Measurements from ENCODE around the gene PUS7.
"Not testable (repeated sequence)": the region's sequence is repeated elsewhere in the genome, so short reads cannot be mapped to it uniquely, and the experiment has no call there.

Gene PUS7

DNA sequence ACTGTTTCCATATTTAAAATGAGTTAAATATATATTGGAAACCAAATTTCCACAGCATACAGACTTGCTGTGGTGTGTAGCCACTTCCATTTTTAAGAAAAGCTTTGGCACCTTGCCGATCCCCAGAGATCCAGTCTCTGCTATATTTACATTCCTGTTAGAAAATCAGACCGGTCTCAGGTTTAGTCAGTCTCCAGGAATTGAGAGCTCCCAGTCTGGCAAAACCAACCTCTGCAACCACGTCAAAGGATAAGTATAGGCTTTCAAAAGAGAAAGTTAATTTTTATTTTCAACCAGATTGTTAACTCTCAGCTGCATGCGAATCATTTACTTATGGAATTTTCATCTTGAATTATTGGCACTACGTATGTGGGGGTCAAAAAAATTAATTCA is 28.2 kb downstream of the PUS7 start:
- DNase-seq = no peak

DNA sequence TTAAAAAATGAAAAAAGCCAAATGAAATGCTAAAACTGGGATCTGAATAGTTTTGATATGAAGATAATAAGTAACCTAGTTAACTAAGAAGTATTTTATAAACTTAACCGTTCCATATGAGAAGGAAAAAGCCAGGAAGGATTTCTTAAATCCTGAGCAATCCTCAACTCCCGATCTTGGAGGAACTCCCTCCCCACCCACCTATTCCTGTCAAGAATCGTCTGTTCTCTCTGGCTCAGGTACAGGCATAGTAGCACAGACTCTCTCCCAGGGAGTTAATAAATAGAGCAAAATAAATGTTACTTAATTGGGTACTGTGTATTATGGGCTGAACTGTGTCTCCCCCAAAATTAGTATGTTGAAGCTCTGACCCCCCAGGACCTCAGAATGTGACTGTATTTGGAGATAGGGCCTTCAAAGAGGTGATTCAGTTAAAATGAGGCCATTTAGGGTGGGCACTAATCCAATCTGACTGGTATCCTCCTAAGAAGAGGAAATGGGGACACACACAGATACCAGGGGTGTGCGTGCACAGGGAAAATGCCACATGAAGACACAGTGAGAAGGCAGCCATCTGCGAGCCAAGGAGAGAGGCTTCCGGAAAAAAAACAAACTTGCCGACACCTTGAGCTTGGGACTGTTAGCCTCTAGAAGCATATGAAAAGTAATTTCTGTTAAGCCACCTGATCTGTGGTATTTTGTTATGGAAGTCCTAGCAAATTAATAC is 28.7 kb downstream of the PUS7 start:
- DNase-seq = no peak

DNA sequence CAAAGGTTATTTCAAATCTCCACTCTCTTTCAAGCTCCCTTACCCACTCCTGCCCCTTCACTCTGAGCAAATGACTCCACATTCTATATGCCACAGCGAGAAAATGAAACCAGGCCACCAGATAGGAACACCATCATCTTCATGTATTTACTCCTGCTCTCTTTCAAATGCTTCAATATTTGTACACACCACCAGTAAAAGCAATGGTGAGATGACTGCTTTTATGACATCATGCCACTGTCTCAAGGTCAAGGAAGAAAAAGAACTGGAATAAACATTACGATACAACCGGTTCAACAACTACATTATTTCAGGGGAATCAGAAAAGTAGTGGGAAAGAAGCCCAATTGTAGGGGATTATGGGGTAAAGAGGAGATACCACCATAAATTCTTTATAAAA is 32.7 kb downstream of the PUS7 start:
- DNase-seq = no peak

DNA sequence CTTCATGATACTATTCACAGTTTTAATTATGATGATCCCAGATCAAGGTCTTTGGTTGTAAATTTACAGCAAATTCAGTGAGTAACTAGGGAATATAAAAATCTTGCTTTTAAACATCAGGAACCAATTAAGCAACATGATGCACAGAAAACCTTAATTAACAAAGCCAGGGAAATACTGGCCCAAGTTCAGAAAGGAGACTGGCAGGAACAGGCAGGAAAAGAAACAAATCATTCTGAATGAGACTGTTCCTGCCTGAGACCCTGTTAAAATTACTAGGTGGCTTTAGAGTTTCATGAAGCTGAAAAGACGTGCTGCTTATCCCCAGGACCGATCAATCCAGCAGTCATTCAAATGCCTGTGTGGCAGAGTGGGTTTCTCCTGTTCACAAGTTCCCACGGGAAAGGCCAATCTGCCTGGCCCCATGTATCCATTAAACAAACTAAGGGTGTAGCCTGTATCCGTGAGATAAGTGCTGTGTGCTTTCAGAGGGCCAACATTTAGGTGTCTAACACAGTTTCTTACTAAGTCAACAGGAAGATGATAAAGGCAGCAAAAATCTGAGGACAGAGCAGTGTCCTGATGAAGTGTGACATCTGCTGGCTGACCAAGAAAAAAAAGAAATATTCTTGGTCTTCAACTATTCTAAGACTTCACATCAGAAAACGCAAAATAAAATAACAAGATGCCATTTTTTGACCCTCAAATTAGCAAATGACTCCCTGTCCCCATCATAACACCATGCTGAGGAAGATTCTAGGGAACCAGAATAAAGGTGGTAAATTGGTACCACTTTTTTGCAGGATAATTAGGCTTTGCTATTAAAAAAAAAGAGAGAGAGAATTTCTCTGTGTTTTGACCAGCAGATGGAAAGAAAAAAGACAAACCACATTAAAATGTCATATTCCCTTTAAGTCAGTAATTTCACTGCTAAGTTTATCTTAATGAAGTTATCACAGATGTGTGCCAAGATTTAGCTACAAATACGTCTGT is 34.2 kb downstream of the PUS7 start:
- no peak for DNase-seq

DNA sequence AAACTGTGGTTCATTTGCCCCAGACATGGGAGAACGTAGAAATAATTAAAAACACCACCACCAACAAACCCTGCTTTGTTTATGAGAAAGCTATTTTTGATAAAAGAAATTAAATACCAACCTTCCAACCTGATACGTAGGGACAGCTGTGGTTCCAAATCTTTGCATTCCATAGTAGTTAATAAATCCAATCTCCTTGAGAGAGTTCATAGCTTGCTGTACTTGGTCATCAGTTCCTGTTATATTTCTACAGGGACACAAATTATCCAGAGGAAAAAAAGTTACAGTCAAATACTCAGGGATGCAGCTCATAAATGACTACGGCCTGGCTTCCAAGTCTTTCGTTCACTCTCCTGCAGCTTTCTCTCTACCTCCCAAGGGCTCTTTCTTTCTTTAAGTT is 41.1 kb downstream of the PUS7 start:
- no peak for DNase-seq

DNA sequence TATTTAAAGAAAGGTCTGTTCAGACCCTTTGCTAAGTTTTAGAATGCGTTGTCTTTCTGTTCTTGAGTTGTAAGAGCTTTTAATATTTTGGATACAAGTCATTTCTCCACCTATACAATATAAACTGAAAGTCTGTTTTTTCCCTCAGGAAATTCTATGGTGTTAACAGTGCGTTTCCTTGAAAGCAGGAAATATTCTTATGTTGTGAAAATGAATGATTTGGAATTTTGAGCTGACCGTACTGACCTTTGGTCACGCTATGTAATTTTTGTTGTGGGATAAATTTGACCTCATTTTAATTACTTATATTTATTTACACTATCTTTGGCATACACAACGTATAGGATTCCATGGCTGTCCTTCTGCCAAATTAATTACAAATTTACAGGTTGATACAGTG is 43.5 kb downstream of the PUS7 start:
- DNase-seq = no peak

DNA sequence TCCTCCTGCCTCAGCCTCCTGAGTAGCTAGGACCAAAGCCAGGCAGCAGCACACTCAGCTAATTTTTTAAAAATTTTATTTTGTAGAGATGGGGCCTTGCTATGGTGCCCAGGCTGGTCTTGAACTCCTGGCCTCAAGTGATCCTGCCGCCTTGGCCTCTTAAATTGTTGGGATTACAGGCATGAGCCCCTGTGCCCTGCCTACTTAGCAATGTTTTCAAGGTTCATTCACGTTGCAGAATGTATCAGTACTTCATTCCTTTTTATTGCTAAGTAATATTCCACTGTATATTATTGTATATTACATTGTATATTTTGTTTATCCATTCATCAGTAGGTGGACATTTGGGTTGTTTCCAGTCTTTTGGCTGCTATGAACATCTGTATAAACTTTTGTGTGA is 44.2 kb downstream of the PUS7 start:
- no peak for DNase-seq

DNA sequence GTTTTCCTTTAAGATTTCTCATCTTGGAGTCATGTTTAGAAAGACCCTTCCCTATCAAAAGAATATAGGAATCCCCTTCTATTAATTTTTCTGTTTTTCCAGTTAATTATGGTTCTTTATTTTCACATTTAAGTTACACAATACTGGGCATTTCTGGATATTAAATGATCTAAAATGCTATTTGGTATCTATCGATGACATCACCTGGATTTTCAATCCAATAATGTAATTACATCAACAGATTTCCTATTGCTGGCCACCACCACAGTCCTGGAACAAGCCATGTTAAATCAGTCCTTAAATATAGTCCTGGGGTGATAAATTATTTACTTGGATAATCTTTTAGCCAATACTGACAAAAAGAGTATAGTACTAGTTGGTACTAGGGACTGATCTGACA is 48.0 kb downstream of the PUS7 start:
- no peak for DNase-seq

DNA sequence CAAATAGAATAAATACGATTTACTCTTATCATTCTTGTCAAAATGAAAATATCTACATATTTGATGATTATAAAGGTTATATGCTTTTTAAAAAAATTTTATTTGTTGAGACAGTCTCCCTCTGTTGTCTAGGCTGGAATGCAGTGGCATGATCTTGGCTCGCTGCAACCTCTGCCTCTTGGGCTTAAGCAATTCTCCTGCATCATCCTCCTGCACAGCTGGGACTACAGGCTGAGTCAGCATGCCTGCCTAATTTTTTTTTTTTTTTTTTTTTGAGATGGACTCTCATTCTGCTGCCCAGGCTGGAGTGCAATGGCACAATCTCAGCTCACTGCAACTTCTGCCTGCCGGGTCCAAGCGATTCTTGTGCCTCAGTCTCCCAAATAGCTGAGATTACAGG is 48.9 kb downstream of the PUS7 start:
- no peak for DNase-seq

DNA sequence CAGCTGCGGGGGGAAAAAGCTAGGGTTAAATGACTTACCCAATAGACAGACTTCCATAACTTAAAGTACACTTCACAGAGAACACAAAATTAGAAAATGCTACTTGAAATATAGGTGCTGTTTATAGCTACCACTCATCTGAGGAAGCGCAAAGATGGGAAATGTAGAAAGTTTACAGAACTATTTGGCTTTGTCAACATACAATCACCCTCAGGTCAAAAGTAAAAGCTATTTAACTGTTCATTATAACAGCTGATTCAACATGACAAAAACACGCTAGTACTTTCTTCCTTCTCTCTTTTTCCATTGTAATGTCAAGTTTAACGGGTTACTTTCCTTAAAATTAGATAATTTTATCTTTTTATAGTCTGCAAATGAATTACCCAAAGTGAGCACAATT is 51.2 kb downstream of the PUS7 start:
- DNase-seq = no peak

DNA sequence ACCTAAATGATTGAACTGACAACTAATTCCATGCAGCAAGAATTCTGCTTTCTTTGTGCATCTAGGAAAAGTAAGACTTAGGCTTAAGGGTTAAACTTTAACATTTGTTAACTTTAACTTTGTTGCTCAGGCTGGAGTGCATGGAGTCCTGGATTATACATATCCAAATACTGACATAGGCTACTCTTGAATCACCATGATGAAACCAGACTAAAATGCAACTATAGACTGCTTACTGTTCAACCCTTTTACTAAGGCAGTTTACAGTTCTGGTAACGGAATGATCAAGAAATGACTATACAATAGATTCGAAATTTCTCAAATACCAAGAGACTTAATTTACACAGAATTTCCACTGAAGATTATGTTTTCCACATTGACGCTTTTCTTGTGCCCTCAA is 52.0 kb downstream of the PUS7 start:
- no peak for DNase-seq

DNA sequence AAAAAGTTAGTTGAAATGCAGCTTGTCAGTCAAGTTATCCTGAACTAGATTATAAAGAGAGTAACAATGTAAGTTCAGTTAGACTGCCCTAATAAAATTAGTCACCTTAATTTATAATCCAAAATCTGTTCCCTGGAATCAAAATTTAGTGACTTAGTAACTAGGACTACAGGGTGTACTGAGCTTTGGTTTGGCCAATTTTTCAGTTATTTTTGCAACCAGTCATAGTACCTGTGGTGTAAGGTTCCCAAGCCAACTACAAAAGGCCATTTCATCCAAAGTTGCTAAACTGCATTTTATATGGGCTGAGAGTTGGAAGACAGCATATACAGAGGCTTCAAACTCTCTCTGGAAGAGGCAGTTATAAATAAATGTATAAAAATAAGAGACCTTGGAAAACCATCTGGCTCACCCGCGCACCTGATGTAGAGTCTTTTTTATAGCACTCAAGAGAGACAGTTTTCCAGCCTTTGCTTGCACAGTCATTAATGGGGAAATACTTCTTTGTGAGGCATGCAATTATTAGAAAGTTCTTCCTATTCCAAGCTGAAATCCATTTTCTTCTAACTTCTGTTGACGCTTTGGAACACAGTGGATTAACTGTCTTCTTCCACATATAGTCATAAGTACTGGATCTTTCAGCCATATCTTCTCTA is 59.2 kb downstream of the PUS7 start:
- DNase-seq = no peak

DNA sequence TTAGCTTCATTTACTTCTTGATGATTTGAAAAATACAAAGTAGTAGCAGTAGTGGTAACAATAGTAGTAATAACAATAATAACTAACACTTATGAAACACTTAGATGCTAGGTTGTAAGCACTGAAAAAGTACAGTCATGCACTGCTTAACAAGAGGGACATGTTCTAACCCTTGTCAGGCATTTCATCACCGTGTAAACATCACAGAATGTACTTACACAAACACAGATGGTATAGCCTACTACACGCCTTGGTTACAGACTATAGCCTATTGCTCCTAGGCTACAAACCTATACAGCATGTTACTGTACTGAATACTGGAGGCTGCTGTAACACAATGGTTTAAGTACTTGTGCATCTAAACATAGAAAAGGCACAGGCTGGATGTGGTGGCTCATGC is 60.6 kb downstream of the PUS7 start:
- no peak for DNase-seq

DNA sequence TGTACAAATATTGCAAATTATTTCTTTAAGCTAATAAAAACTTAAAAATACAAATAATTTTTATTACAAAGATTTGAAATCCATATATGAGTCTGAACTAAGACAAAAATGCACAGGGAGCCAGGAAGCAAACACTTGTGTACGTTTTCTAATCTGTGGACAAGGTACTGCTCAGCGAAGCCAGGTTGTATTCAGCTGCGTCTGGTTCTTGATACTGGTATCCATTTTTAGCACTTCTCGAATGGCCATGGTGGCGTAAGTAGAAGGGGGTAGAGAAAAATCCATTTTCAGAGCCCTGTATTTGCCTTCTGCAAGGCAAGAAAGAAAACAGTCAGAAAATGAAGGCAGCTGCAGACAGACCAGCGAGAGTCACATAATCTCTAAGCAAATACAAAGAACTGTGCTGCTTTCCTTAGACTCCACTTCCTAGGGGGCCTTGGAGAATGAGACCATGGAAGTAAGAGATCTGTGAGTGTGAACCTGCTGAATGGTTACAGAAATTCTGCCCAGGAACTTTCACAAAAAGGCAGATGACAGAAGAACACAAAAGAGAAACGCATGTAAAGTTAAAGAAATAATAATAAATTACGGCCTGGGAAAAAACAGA is 64.3 kb downstream of the PUS7 start:
- DNase-seq = no peak

DNA sequence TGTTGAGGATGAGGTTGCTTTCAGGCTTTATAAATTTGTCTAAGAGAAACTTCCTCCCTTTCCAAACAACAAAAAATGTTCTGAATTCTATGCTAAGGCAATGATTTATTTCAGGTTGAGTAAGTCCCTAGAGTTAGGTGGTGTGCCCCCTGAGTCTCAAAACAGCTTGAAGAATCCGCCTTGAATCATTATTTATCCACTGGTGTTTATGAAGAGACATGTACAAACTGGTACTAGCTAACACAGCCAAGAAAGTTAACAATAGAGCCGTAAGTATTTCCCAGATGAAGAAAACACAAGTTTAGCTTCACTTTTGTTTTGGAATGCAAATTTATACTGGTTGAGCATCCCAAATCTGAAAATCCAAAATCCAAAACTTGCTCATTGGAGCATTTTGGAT is 67.2 kb downstream of the PUS7 start:
- no peak for DNase-seq

DNA sequence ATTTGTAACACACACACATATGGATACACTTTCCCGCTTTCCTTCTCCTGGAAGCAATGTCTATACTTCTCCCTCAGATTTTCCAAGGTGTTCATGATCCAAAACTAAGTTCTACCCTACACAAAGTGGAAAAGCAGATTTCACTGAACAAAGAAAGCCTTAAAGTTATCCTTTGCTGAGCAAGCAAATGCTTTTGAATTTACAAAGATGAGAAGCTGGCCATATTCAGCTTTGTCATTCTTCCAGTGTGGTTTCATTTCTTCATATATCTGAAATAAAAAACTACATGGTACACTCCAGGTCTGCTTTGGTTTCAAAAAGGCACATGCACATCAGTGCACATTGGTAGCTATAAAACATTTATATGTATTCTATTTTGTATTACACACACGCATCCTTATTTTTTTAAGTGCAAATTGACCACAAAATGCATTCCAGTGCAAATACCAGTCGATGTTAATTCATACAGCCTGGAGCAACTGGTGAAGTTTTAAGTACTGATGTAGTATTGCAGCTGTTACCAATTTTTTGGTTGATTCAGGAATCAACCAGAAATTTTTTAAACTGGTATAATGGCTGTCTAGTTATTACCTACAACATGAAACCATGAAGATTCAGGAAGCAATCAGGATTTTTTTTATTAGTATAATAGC is 67.8 kb downstream of the PUS7 start:
- no peak for DNase-seq

DNA sequence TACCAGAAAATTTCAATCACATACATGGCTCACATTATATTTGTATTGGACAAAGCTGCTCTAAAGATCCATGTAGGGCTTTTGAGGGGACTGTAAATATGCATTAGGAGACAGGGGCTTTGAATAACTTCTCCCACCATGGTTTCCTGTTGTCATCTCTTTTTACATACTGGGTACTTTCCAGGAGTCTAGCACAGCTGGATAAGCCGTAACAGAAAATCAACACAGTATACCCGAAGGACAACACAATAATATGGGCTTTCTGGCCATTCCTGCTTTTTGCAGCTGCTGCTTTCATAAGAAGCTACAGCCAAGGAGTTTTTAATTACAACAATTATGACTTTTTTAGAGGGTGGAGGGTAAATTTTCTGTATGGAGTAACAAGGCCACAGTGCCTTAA is 70.0 kb downstream of the PUS7 start:
- no peak for DNase-seq

DNA sequence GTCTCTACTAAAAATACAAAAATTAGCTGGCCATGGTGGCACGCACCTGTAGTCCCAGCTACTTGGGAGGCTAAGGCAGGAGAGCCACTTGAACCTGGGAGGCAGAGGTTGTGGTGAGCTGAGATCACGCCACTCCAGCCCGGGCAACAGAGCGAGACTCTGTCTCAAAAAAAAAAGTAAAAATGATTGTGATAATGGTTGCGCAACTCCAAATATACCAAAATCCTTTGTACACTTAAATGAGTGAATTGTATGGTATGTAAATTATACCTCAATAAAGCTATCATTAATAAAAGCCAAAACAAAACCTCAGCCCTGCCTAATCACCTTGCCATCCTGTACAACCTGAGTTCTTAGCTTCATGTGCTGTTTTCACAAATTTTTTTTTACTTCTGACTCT is 71.2 kb downstream of the PUS7 start:
- not testable (repeated sequence) for DNase-seq

DNA sequence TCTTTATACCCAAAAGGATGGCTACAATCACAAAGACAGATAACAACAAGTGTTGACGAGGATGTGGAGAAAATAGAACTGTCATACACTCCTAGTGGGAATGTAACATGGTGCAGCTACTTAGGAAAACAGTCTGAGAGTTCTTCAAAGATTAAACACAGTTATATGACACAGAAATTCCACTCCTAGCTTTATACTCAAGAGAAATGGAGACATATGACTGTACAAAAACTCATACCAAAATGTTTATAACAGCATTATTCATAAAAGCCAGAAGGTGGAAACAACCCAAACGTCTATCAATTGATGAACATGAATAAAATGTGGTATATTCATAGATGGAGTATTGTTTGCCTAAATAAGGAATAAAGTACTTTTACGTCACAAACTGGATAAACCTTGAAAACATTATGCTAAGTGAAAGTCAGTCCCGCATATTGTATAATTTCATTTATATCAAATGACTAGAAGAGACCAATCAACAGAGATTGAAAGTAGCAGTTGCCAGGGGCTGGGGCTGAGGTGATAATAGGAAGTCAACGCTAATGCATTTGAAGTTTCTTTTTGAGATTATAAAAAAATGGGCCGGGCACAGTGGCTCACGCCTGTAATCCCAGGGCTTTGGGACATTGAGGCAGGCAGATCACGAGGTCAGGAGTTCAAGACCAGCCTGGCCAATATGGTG is 71.8 kb downstream of the PUS7 start:
- DNase-seq = no peak

DNA sequence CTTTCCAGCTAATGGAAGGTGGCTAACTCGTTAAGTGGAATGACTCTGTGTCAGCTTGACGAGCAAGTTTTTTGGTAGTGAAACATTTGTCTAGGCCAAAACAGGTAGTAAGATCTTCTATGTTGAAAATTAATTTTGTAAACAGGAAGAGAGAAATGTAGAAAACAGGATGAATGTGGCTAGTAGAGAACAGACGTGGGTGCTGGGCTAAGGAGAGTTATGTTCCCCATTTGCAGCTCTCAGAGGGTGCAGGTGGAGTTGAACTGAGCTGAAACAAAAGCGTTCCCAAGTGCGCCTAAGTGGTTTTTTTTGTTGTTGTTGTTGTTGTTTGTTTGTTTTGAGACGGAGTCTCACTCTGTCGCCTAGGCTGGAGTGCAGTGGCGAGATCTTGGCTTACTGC is 73.9 kb downstream of the PUS7 start:
- DNase-seq = peak; percentile 8

DNA sequence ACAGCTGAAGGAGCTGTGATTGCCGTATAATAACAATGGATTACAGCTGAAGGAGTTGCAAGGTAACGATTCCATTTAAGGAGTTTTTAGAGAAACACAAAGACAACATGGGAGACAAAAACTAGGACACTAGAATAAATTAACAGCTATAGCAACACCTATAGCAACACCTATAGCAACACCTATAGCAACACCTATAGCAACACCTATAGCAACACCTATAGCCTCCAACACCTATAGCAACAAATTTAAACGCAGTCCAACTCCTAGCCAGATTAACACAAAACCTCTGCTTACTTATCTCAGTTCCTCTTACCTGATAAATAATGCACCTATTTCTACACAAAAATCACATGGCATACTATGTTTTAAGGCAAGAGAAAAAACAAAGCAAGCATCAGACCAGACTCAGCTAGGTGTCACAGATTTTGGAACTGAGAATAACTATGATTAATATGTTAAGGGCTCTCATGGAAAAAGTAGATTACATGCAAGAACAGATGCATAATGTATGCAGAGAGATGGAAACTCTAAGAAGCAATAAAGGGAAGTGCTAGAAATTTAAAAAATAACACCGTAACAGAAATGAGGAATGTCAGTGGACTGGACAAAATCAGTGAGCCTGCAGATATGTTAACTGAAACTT is 77.6 kb downstream of the PUS7 start:
- no peak for DNase-seq

DNA sequence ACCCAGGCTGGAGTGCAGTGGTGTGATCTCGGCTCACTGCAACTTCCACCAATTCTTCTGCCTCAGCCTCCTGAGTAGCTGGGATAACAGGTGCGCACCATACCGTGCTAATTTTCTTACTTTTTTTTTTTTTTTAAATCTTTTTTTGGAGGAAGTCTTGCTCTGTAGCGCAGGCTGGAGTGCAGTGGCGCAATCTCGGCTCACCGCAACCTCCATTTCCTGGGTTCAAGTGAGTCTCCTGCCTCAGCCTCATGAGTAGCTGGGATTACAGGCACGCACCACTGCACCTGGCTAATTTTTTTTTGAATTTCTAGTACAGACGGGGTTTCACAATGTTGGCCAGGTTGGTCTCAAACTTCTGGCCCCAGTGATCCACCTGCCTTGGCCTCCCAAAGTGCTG is 79.9 kb downstream of the PUS7 start:
- not testable (repeated sequence) for DNase-seq
